SH-SY5Y (cell line): ENCODE results near the gene TAPBPL.

Source experiments
- GATA2 ChIP-seq: IDR thresholded peaks from 2 replicates; pipeline ENCODE4 v1.6.1; 2011; ENCODE audit warnings: mild to moderate bottlenecking, low read depth, low read length
- GATA3 ChIP-seq: IDR thresholded peaks from 2 replicates; pipeline ENCODE4 v1.6.1; 2011; ENCODE audit warnings: low read depth, mild to moderate bottlenecking, low read length, moderate library complexity

DNA sequence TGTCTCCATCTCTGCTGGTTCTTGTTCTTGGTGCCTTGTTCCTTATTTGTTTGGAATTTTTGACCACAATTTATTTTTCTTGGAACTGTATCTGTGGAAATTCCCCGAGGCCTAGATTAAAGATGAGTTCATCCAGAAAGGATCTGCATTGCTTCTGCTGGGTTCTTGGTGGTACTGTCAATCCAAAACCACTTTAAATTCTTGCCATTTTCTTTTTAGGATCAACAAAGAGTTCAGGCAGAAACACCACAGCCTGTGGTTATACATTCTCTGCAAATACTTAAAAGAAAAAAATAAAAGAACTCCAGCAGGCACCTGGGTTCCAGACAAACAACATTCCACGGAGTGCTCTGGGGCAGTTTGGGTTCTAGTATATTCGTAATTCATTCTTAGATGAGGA lies 24.6 kb downstream of the TAPBPL start:
- TF ChIP-seq GATA2 (no peak), GATA3 (no peak)
